K562 (cell line): ENCODE measurements around the gene TMEM107. TPM values are rescaled to one million over a fixed set of nuclear protein-coding genes. Genes with fewer than 3 reads are reported as not detected.

Source experiments
- CEBPG ChIP-seq, 3 experiments: fragments of 200-800 bp in 1 of 3; sonication (Bioruptor generic) in 1 of 3; sonication (generic) in 1 of 3; formaldehyde crosslinking in 1 of 3; IDR thresholded peaks in 2 of 3; conservative IDR thresholded peaks in 1 of 3; 2 replicates each; pipeline versions ENCODE4 v1.6.1 to v1.8.0; 2016 to 2022; ENCODE audit warnings: missing compliant biosample characterization in 2 of 3, missing genetic modification characterization in 2 of 3, mild to moderate bottlenecking in 1 of 3, missing genetic modification reagents in 1 of 3
- JUN ChIP-seq, 2 experiments: sonication (generic) in 1 of 2; formaldehyde crosslinking in 1 of 2; IDR thresholded peaks; 2 replicates each; pipeline versions ENCODE4 v1.6.1 to v1.8.0; 2012 to 2022; ENCODE audit warnings: borderline replicate concordance in 2 of 2, mild to moderate bottlenecking in 2 of 2, improper control_type of control experiment in 1 of 2, low read depth in 1 of 2, low read length in 1 of 2, missing genetic modification reagents in 1 of 2
- ZNF217 ChIP-seq: sonication (generic); formaldehyde crosslinking; IDR thresholded peaks from 2 replicates; pipeline ENCODE4 v1.8.0; 2022; ENCODE audit warnings: mild to moderate bottlenecking, missing genetic modification reagents
- ZNF695 ChIP-seq: fragments of 450-650 bp; formaldehyde crosslinking; IDR thresholded peaks from 2 replicates; pipeline ENCODE4 v1.4.0; 2020; ENCODE audit warnings: mild to moderate bottlenecking, moderate library complexity
- ZNF764 ChIP-seq: fragments of 250-450 bp; sonication (Bioruptor Pico); IDR thresholded peaks from 2 replicates; pipeline ENCODE4 v1.4.0; 2020; ENCODE audit warnings: low read depth, mild to moderate bottlenecking, moderate library complexity
- polyA plus RNA-seq, 8 experiments: library from polyadenylated mRNA; depleted of rRNA in 4 of 8; stranded (reverse) in 5 of 8; unstranded in 3 of 8; fragments of >200 nt; fragmentation: Nextera tagmentation in 2 of 8; fragmentation: Illumina TruSeq in 1 of 8; extraction: Ambion mirVana in 2 of 8; extraction: Trizol in 1 of 8; gene quantifications; 2 replicates each; pipeline versions ENCODE4 v1.2.1 to v1.2.3, GENCODE V29; 2011 to 2014; ENCODE audit warnings: inconsistent platforms in 1 of 8, missing spikeins in 1 of 8
- total RNA-seq, 7 experiments: library from RNA; depleted of rRNA in 6 of 7; stranded (reverse); fragments of >200 nt in 6 of 7; fragmentation: Illumina TruSeq in 2 of 7; extraction: Trizol in 2 of 7; gene quantifications; 2 replicates each; pipeline versions ENCODE4 v1.2.1 to v1.2.3, GENCODE V29; 2011 to 2021; ENCODE audit warnings: low replicate concordance in 1 of 7
- TF ChIP-seq, protein P1 (sequence below): fragments of 450-650 bp; formaldehyde crosslinking; IDR thresholded peaks from 2 replicates; pipeline ENCODE4 v1.4.0; 2020; ENCODE audit warnings: mild to moderate bottlenecking, moderate library complexity
- TF ChIP-seq, protein P2 (sequence below): fragments of 250-450 bp; sonication (Bioruptor Pico); IDR thresholded peaks from 2 replicates; pipeline ENCODE4 v1.8.0; 2022; ENCODE audit warnings: inconsistent platforms, mild to moderate bottlenecking, moderate library complexity, borderline replicate concordance
- TF ChIP-seq, protein P3 (sequence below), 2 experiments: fragments of 450-650 bp in 1 of 2; sonication (generic) in 1 of 2; formaldehyde crosslinking in 1 of 2; IDR thresholded peaks; 2 replicates each; pipeline versions ENCODE4 v1.7.1 to v1.9.0; 2016 to 2022; ENCODE audit warnings: inconsistent platforms in 1 of 2, mild to moderate bottlenecking in 1 of 2, missing genetic modification reagents in 1 of 2

Gene TMEM107
- total and polyA plus RNA-seq, 9 of the 15 experiments (the other 6 are each of a cell fraction or from before 2014, with no cell fraction given), result 7.1 to 26.2 (median 16.9) TPM

DNA sequence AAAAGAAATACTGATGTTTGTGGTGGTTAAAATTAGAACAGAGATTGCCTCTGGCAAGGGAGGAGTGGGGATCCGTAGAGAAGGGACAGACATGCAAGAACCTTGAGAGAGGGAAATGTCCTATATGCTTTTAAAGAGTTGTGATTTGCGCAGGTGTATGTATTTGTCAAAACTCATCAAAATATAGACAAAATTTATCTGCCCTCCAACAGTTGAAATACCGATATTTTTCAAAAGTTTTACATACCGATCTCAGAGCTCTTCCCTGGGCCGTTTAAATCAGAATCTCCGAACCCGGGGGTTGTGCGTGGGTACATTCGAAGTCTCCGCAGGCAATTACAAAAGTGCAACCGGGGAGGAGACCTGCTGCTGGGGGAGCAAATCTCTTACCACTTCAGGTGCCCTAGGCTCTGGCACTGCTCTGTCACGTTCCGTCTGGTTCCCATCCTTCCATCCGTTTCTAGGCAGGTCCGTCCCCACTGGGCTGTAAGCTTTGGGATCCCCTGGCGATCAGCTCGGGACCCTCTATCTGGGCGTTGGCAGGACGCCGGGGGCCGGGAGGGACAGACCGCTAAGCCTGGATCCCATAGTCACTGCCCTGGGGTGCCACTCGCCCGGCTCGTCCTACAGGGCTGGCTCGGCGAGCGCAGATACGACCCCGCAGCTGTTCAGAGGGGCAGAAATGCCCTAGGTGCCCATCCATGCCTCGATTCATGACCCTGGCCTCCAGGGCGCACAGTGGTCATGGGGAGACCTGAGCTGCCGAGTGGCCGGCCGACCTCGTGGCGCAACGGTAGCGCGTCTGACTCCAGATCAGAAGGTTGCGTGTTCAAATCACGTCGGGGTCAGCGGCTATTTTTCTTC, 9.6 kb upstream of the TMEM107 start (continued):
- TF ChIP-seq JUN (IDR thresholded peaks at IDR 0.05; ENCODE audit: borderline replicate concordance, low read depth, low read length) (no peak), JUN (CRISPR knock-in tag; IDR thresholded peaks at IDR 0.05; ENCODE audit: borderline replicate concordance) (no peak), ZNF764 (CRISPR knock-in tag) (0 out of 2 replicates have a peak, but pooled peaks have one; percentile 63), CEBPG (CRISPR knock-in tag; IDR thresholded peaks at IDR 0.05) (peak; percentile 83), CEBPG (tag; conservative IDR thresholded peaks at IDR 0.05 in 1 of 2, IDR thresholded peaks at IDR 0.05 in 1 of 2) (0 out of 4 replicates have a peak, but pooled peaks of 1 of the 2 experiments have one; percentile 33), ZNF217 (no peak), ZNF695 (CRISPR knock-in tag) (no peak)
- TF ChIP-seq, protein P1, sequence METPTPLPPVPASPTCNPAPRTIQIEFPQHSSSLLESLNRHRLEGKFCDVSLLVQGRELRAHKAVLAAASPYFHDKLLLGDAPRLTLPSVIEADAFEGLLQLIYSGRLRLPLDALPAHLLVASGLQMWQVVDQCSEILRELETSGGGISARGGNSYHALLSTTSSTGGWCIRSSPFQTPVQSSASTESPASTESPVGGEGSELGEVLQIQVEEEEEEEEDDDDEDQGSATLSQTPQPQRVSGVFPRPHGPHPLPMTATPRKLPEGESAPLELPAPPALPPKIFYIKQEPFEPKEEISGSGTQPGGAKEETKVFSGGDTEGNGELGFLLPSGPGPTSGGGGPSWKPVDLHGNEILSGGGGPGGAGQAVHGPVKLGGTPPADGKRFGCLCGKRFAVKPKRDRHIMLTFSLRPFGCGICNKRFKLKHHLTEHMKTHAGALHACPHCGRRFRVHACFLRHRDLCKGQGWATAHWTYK (CRISPR knock-in tag), result no peak
- TF ChIP-seq, protein P2, sequence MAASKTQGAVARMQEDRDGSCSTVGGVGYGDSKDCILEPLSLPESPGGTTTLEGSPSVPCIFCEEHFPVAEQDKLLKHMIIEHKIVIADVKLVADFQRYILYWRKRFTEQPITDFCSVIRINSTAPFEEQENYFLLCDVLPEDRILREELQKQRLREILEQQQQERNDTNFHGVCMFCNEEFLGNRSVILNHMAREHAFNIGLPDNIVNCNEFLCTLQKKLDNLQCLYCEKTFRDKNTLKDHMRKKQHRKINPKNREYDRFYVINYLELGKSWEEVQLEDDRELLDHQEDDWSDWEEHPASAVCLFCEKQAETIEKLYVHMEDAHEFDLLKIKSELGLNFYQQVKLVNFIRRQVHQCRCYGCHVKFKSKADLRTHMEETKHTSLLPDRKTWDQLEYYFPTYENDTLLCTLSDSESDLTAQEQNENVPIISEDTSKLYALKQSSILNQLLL (CRISPR knock-in tag), result no peak
- TF ChIP-seq, protein P3, sequence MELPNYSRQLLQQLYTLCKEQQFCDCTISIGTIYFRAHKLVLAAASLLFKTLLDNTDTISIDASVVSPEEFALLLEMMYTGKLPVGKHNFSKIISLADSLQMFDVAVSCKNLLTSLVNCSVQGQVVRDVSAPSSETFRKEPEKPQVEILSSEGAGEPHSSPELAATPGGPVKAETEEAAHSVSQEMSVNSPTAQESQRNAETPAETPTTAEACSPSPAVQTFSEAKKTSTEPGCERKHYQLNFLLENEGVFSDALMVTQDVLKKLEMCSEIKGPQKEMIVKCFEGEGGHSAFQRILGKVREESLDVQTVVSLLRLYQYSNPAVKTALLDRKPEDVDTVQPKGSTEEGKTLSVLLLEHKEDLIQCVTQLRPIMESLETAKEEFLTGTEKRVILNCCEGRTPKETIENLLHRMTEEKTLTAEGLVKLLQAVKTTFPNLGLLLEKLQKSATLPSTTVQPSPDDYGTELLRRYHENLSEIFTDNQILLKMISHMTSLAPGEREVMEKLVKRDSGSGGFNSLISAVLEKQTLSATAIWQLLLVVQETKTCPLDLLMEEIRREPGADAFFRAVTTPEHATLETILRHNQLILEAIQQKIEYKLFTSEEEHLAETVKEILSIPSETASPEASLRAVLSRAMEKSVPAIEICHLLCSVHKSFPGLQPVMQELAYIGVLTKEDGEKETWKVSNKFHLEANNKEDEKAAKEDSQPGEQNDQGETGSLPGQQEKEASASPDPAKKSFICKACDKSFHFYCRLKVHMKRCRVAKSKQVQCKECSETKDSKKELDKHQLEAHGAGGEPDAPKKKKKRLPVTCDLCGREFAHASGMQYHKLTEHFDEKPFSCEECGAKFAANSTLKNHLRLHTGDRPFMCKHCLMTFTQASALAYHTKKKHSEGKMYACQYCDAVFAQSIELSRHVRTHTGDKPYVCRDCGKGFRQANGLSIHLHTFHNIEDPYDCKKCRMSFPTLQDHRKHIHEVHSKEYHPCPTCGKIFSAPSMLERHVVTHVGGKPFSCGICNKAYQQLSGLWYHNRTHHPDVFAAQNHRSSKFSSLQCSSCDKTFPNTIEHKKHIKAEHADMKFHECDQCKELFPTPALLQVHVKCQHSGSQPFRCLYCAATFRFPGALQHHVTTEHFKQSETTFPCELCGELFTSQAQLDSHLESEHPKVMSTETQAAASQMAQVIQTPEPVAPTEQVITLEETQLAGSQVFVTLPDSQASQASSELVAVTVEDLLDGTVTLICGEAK (IDR thresholded peaks at IDR 0.05), result peak; percentile 80
- TF ChIP-seq, protein P3 (CRISPR knock-in tag; IDR thresholded peaks at IDR 0.05), result no peak
